D341Med (cell line): ENCODE measurements around the gene ZNF423.

Experiments
- DNase-seq: peaks from one replicate; pipeline ENCODE4 v3.0.0; 2012; ENCODE audit warnings: low spot score

Gene ZNF423

DNA sequence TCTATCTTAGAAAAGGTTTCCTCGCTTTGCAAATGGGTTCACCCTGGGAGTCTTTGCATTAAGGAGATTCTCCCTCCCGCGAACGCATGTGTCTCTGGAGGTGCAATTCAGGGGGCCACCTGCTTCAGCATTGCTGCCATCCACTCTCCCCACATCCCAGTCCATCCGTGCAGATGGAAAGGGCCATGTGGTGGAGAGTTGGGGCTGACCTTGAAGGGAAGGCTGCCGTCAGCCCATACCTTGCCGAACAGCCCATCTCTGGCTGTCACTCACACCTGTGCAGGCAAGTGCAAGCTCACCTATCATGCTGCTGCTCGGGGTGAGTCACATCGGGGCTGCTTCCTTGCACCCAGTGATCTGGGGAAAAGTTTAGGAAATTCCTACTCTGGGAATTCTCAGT, 106.1 kb downstream of the ZNF423 start:
- DNase-seq = no peak

GRCh38 chr16:49748322-49748721, 107.6 kb downstream of the ZNF423 start:
- DNase-seq = no peak

DNA sequence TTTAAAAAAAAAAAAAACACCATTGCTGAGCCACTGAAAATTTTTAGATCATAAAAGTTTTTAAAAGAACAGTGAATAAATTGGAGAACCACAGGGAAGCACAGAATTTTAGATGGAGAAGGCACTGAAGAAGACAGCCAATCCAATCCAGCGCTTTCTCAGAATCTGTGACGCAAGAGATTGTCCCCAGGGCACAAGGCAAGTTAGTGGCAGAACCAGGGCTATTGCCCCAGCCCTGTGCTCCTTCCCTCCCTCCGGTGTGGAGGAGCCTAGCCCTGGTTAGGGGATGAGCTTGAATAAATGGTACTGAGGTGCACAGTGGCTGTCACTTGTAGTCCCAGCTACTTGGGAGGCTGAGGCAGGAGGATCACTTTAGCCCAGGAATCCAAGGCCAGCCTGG, 108.3 kb downstream of the ZNF423 start:
- DNase-seq = no peak

- no peak for DNase-seq
These were observed 109.4 kb downstream of the ZNF423 start for GRCh38 chr16:49746545-49746944.

- no peak for DNase-seq
These were observed 110.6 kb downstream of the ZNF423 start for GRCh38 chr16:49745311-49745747.

DNA sequence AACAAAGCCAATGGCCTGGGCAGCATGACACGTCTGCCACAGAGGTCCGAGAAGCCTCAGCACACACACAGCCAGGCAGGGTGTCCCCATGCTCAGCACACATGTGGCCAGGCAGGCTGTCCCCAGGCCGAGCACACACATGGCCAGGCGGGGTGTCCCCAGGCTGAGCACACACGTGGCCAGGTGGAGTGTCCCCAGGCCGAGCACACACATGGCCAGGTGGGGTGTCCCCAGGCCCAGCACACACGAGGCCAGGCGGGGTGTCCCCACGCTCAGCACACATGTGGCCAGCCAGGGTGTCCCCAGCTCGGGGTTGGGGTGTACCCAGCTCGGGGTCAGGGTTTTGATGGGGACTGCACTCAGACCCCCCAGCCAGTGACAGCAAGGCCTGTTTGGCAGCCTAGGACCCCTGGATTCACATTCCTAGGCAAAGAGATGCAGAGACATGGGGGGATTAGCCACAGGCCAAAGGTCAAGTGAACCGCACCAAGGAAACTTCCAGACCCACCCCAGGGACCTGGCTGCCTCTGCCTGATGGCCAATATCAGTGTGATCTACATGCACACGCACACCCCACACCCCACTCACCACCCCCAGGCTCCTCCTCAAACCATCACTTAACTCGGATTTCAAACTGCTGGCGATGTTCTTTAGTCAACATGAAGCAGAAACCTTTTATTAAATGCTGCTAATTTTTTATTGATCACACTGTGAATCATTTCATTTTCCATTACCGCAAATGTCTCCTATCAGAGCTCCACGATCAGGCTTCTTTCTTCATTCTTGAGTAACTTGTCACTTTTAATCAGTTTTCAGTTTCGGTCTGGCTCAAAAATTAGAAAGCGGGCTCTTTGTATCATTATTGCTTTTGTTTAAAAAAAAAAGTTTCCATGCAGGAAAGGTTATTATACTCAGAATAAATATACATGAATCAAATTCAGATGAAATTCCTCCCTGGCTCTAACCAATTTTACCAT, 111.4 kb downstream of the ZNF423 start:
- no peak for DNase-seq

DNA sequence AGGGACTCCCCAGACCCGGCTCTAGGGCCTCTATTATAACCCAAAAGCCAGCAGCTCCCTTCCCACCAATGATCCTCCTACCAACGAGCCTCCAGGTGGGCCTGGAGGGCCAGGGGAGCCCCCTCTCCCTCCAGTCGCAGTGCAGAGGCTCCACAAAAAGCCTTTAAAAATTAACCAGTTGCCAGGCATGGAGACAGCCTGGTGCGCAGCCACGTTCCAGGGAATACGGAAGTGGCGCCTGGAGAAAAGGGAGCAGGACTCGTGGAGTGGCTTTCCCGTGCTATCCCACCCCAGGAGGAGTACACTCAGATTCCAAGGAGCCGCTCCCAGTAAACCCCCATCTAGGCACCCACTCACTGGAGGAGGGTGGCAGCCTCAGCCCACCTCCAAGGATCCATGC, 112.3 kb downstream of the ZNF423 start:
- DNase-seq = no peak

DNA sequence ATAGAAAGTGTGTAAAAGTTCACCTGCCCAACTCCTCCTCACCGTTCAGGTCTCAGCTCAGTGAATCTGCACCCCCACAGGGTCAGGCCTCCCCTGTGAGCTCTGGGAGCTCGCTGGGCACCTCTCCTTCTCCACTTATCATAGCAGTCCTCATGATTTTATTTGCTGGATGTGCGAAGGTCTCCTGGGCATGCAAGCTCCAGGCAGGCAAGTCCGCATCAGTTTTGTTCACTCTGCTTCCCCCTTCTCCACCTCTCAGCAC, 112.8 kb downstream of the ZNF423 start:
- DNase-seq = no peak

- no peak for DNase-seq
These were observed 113.3 kb downstream of the ZNF423 start for GRCh38 chr16:49742428-49743202.

DNA sequence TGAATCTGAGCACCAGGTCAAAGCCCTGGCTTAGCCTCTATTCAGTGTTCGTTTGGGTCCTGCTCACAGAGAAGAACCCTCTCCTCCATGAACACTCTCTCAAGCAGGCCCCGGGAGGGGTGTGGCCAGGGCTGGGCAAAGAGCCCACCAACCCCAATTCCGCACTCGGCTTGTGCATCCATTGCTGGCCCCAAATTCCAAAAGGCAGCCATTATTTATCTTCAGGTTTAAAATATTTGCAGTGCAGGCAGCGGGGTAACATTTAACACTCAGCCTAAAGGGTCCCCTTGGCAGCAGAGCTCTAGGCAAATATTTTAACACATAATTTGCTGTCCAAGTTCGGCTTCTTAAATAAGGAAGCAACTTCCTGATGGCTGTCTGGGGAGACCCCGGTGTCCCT, 115.7 kb downstream of the ZNF423 start:
- no peak for DNase-seq

- no peak for DNase-seq
These were observed 116.5 kb downstream of the ZNF423 start for GRCh38 chr16:49739381-49739780.

- no peak for DNase-seq
These were observed 117.1 kb downstream of the ZNF423 start for GRCh38 chr16:49738832-49739231.

GRCh38 chr16:49738001-49738400, 117.9 kb downstream of the ZNF423 start:
- no peak for DNase-seq

GRCh38 chr16:49737541-49737940, 118.4 kb downstream of the ZNF423 start:
- DNase-seq = no peak

GRCh38 chr16:49734331-49734730, 121.6 kb downstream of the ZNF423 start:
- DNase-seq = no peak

DNA sequence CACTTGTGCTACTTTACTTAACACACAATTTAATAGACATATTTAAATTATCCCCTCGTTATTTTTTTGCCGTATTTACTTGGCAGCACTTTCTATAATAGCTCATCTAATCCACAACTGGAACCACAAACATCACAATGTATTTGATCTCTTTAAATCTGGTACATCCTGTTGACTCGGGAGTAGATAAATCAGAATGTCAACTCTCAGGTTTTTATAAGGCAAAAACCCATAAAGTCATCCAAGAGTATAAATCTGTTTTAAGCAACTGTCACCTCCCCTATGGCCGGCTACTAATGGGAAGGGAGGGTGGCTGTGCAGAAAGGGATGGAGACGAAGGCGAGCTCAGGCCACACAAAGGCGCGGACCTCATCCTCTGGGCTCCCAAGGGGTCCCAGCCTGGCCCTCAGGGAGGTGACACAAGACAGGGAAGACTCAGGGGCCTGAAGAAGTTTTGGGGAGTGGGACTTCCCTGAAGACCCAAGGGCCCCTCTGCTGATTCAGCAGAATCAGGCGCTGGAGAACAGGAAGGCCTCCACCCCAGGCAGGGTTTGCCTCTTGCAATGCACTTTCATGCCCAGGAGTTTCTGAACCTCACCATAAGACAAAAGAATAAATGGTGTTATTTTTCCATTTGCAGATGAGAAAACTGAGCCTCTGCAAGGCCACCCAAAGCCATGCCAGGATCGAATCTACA, 122.5 kb downstream of the ZNF423 start:
- no peak for DNase-seq

GRCh38 chr16:49731911-49732310, 124.0 kb downstream of the ZNF423 start:
- no peak for DNase-seq

- DNase-seq = no peak
These were observed 125.1 kb downstream of the ZNF423 start for GRCh38 chr16:49730772-49731171.

DNA sequence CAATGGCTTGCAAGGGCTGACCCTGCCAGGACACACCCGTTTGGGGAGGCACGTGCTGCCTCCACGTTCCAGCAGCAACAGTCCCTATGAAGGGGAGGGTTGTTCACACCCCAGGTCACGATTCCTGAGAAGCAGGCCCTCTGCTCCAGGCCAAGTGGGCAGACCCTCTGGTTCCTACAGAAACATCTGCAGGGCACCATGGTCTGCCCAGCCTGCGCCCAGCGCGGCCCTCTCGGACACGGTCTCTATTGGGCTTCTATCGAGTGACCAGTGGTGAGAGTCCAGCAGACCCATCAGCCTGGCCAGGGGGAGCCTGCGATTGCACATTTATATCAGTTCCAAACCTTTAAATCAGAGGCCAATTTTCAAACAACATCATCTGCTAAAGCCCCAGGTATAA, 128.3 kb downstream of the ZNF423 start:
- no peak for DNase-seq

GRCh38 chr16:49726155-49726554, 129.8 kb downstream of the ZNF423 start:
- DNase-seq = no peak

- no peak for DNase-seq
These were observed 130.3 kb downstream of the ZNF423 start for GRCh38 chr16:49725651-49726050.

DNA sequence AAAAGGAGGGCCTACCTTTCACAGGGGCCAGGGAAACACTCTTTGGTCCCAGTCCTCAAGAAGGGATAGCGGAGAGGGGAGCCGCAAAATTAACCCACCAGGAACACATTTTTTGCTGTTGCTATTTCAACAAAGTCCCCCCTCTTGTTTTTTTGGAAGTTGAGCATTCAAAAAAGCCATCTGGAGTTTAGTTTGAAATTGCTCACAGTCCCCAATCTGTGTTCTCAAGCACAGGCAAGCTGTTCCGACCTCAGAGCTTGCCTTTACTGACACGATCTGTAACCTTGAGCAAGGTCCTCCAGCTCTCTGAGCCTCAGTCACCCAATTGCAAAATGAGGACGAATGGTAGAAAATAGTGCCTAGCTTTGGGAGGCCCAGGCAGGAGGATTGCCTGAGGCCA, 131.1 kb downstream of the ZNF423 start:
- DNase-seq = no peak

GRCh38 chr16:49723310-49723709, 132.6 kb downstream of the ZNF423 start:
- DNase-seq = no peak
